Activated CD8-positive, alpha-beta T cell treated with anti-CD3 and anti-CD28 coated beads, Interleukin-2, amount 10 ng/mL, durations not matched to agents 7 days and 5 days (primary cell): Measurements from ENCODE around the gene LRAT. TPM values are rescaled to one million over a fixed set of nuclear protein-coding genes. Genes with fewer than 3 reads are reported as not detected.
A peak's percentile ranks its signal among the peaks of the same experiment; 100 is the strongest.

Source experiments
- ATAC-seq: fragments of 150-1000 bp; cut with Tn5 transposase; one replicate; pipeline ENCODE4 v1.10.0; 2021; ENCODE audit warnings: moderate library complexity
- CTCF ChIA-PET: fragments of 350-600 bp; sonication (Branson Sonifier 250); formaldehyde crosslinking; loops from one replicate; lab custom pipeline; 2021; ENCODE audit warnings: antibody characterized with exemption; lab: Charles Lee
- POLR2A ChIA-PET: fragments of 350-600 bp; sonication (Branson Sonifier 250); formaldehyde crosslinking; loops from one replicate; lab custom pipeline; 2021; ENCODE audit warnings: antibody characterized with exemption; lab: Charles Lee
- DNase-seq: peaks from one replicate; pipeline ENCODE4 v3.0.0-alpha.2; 2020
- H3K27ac Mint-ChIP-seq: one replicate; pipeline ENCODE4 v1.8.0; 2021; ENCODE audit warnings: mild to moderate bottlenecking, mixed read lengths
- H3K27me3 Mint-ChIP-seq: one replicate; pipeline ENCODE4 v1.8.0; 2021; ENCODE audit warnings: low read depth, mixed read lengths
- H3K36me3 Mint-ChIP-seq: one replicate; pipeline ENCODE4 v1.8.0; 2021; ENCODE audit warnings: low read depth, mixed read lengths
- H3K4me1 Mint-ChIP-seq: one replicate; pipeline ENCODE4 v1.8.0; 2021; ENCODE audit warnings: low read depth, mixed read lengths
- H3K4me3 Mint-ChIP-seq: one replicate; pipeline ENCODE4 v1.8.0; 2021; ENCODE audit warnings: mild to moderate bottlenecking, mixed read lengths
- H3K9me3 Mint-ChIP-seq: one replicate; pipeline ENCODE4 v1.8.0; 2022; ENCODE audit warnings: mixed read lengths; ENCODE audit not compliant: insufficient read depth
- total RNA-seq, 2 experiments: library from RNA; stranded (reverse); gene quantifications; one replicate each; pipeline ENCODE4 v1.2.3, GENCODE V29; 2021

LRAT gene
- total RNA-seq, 2 experiments from 2014 or later, result not detected

DNA sequence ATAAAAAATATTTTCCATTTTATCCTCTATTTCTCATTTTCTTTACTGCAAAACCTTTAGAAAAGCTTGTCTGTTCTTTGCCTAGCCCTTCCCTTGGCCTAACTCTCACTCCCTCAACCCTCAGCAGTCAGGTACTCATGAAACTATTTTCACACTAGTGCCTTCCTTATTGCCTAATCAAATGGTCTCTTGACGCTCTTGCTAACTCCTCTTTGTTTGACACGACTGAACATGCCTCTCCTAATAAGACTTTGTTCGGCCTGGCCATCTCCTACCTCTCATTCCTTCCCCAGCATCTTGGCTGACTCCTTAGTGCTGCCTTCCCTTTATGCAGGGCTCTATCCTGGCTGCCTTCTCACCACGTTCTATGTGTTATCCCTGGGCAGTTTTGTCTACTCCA lies 11.1 kb upstream of the LRAT start:
- no peak for ATAC-seq

DNA sequence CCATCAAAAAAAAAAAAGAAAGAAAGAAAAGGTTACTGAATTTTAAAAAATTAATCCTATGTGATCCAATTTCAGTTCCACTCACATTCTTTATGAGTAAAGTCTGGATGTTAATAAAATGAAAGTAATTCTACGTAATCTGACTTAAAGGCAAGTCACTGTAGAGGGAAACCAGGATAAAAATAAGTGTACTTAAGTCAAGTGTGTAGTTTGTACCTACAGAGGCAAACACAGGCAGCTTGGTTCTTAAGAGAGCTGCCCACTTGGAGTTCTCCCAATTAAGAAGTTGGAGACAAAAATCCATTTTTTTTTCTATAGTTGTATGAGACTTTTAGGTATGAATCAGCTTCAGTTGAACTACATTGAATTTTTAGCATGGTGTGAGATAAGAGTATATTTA lies 7.0 kb upstream of the LRAT start:
- POLR2A ChIA-PET, result no interaction called here
- no peaks in the 10 kb centered on the region for H3K36me3 Mint-ChIP-seq
- H3K4me1 Mint-ChIP-seq, result peaks cover 3% of the 10 kb centered on the region
- peaks cover 34% of the 10 kb centered on the region for H3K27me3 Mint-ChIP-seq
- H3K27ac Mint-ChIP-seq, result no peak overlapping the region
- DNase-seq, result no peak
- no peaks in the 10 kb centered on the region for H3K9me3 Mint-ChIP-seq
- CTCF ChIA-PET, result no interaction called here
- H3K4me3 Mint-ChIP-seq, result no peak overlapping the region
- ATAC-seq, result no peak

More for the DNA sequence above, 11.1 kb upstream of the LRAT start:
- Mint-ChIP-seq H3K4me1 (no peaks in the 10 kb centered on the region), H3K27me3 (peaks cover 21% of the 10 kb centered on the region), H3K4me3 (no peak overlapping the region), H3K27ac (no peak overlapping the region), H3K36me3 (no peaks in the 10 kb centered on the region), H3K9me3 (no peaks in the 10 kb centered on the region)
- no peak for DNase-seq
- ChIA-PET CTCF (no interaction called here), POLR2A (no interaction called here)

DNA sequence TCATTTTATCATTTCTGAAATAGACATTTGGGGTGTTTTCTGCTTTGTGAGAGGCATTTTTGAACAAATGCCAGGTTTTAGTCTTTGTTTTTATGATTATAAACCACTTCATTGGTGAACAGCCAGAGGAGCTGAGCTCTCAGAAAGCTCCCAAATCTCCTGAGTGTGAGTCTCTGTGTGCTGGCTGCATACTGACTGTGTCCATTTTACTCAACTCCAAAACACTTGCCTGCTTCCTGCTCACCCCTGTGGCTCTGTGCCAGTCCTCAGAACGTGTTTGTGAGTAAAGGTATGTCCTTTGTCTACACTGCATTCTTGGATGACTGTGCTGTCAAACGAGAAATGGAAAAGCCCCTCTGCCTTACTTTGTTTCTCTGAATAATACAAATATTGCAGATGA lies 5.4 kb upstream of the LRAT start:
- peaks cover 9% of the 10 kb centered on the region for H3K4me1 Mint-ChIP-seq
- ChIA-PET CTCF (no interaction called here), POLR2A (no interaction called here)
- no peak overlapping the region for H3K27ac Mint-ChIP-seq
- ATAC-seq (no peak), DNase-seq (no peak)
- H3K4me3 Mint-ChIP-seq, result no peak overlapping the region
- H3K36me3 Mint-ChIP-seq, result no peaks in the 10 kb centered on the region
- H3K9me3 Mint-ChIP-seq, result no peaks in the 10 kb centered on the region
- H3K27me3 Mint-ChIP-seq, result peaks cover 37% of the 10 kb centered on the region

DNA sequence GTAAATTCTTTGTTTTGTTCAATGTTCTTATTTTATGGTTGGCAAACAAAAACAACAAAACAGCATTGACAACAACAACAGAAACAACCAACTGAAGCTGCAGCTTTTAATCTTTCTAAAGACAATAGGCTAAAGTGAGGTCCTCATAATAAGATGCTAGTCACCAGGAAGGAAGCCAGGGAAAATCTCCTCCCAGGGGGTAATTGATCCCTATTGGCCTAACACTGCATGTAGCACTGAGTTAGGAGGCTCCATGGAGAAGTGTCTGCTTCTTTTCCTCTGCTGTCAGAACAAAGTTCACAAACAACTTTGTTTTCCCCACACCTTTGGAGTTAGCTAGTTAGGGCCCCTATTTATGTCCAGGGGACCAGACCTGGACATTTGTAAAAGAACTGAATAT lies 4.7 kb upstream of the LRAT start:
- DNase-seq (no peak), ATAC-seq (no peak)
- Mint-ChIP-seq H3K9me3 (no peaks in the 10 kb centered on the region), H3K27ac (no peak overlapping the region), H3K27me3 (peaks cover 43% of the 10 kb centered on the region), H3K36me3 (no peaks in the 10 kb centered on the region), H3K4me1 (peaks cover 12% of the 10 kb centered on the region), H3K4me3 (no peak overlapping the region)
- POLR2A ChIA-PET, result no interaction called here
- CTCF ChIA-PET, result no interaction called here

DNA sequence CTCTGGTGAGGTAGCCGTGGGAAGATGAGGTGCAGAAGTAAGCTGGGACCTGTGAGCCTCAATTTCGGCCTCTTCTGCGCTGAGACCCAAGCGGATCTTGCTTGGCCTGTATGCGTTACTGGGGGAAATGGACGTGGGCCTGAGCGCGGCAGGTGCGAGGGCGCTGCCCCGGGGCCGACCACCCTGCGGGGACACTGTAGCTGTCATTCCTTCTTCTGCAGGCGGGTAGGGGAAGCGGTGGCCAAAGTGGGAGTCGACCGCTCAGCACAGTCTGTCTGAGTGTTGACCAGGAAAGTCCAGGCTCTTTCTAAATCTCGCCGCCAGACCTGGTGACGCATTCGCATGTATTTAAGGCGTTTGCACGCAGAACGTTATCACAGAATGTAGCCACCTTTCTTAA lies 3.3 kb upstream of the LRAT start:
- POLR2A ChIA-PET, result interaction anchor here (0.6 kb wide), 1 partner anchor 16 kb away, joined by 3 read pairs; no protein-coding TSS in a partner anchor
- ATAC-seq, result no peak
- CTCF ChIA-PET, result no interaction called here
- Mint-ChIP-seq H3K4me1 (peaks cover 15% of the 10 kb centered on the region), H3K9me3 (no peaks in the 10 kb centered on the region), H3K27ac (no peak overlapping the region), H3K4me3 (no peak overlapping the region), H3K36me3 (no peaks in the 10 kb centered on the region), H3K27me3 (peaks cover 53% of the 10 kb centered on the region)
- DNase-seq, result no peak

DNA sequence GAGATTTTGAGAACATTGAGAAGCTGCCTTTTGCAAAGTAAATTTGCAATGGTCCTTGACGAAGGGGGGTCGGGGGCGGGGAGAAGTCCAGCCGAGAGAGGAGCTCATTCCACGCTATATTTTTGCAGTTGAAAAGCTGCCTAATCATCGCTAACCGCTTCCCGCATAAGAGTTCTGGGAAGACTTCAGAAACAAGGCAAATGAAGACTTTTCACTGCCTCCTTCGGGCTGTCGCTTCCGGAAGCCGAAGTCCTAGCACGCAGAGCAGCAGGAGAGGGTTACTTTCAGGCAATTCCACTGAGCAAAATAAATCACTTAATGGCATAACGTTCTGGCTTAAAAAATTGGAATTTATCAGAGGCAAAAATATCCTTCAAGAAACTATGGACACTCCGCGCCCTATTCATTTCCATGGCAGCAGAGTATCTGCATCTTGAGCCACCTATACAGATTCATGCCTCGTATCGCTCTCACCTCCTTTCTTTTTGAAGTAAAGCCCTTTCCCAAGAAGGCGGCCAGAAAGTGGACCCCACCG lies 2.6 kb upstream of the LRAT start:
- ChIA-PET POLR2A (interaction anchor here (0.6 kb wide), 1 partner anchor 17 kb away, joined by 3 read pairs; no protein-coding TSS in a partner anchor), CTCF (no interaction called here)
- ATAC-seq (no peak), DNase-seq (no peak)
- Mint-ChIP-seq H3K4me1 (peaks cover 15% of the 10 kb centered on the region), H3K36me3 (no peaks in the 10 kb centered on the region), H3K27ac (no peak overlapping the region), H3K4me3 (no peak overlapping the region), H3K27me3 (peaks cover 54% of the 10 kb centered on the region), H3K9me3 (no peaks in the 10 kb centered on the region)

DNA sequence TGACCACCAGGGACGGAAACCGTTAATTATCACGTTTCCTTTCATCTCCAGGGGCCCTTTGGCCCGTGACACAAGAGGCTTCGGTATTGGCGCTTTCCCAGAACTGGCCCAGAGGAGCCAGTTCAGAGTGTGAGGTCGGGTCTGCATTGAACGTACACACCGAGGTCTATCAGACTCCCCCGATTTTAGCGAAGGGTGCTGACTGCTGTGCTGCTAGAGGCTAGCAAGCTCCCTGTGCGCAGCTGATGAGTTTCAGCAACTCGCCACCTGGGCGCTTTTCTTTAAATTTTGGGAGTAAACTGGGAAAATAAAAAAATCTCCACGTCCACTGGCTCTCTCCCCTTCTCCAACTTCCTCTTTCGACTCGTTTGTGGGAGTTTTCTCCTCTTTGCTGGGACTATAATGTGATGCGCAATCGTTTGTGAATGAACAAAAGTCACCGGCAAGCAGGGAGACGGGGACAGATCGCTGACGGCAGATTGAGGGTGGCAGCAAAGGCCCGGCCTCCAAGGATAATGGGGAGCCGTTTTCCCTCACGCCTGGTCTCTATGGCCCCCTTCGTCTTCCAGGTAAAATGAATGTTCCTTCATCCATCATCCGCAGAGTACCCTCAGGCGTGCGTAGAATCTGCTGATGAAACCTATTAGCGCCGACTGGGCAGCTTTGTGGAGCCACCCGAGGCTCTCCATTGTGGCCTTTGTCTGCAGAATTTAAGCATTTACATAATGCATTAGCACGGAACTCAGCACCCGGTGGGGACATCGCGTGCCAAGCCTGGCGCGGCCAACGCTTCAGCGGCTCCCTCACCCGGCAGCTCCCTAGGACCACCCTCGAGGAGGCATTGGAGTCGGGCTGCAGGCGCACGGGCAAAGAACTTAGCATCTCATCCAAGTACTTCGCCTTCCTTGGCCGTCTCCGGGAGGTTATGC lies 1.6 kb upstream of the LRAT start:
- H3K4me3 Mint-ChIP-seq, result no peak overlapping the region
- ATAC-seq, result no peak

DNA sequence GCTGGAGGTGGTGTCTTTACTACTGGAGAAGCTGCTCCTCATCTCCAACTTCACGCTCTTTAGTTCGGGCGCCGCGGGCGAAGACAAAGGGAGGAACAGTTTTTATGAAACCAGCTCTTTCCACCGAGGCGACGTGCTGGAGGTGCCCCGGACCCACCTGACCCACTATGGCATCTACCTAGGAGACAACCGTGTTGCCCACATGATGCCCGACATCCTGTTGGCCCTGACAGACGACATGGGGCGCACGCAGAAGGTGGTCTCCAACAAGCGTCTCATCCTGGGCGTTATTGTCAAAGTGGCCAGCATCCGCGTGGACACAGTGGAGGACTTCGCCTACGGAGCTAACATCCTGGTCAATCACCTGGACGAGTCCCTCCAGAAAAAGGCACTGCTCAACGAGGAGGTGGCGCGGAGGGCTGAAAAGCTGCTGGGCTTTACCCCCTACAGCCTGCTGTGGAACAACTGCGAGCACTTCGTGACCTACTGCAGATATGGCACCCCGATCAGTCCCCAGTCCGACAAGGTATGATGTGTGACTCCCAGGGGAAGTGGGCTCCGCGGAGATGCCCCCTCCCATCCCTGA lies 634 bp downstream of the LRAT start:
- Mint-ChIP-seq H3K36me3 (no peaks in the 10 kb centered on the region), H3K9me3 (no peaks in the 10 kb centered on the region), H3K4me3 (peak overlapping the region; percentile 71), H3K27me3 (peaks cover 61% of the 10 kb centered on the region), H3K27ac (no peak overlapping the region), H3K4me1 (peaks cover 15% of the 10 kb centered on the region)
- DNase-seq (no peak), ATAC-seq (no peak)
- POLR2A ChIA-PET, result no interaction called here
- CTCF ChIA-PET, result no interaction called here

More for the DNA sequence above, 1.6 kb upstream of the LRAT start:
- H3K27me3 Mint-ChIP-seq, result peaks cover 56% of the 10 kb centered on the region
- DNase-seq, result no peak
- CTCF ChIA-PET, result no interaction called here
- H3K36me3 Mint-ChIP-seq, result no peaks in the 10 kb centered on the region
- peaks cover 15% of the 10 kb centered on the region for H3K4me1 Mint-ChIP-seq
- POLR2A ChIA-PET, result interaction anchor here (0.5 kb wide), 1 partner anchor 31 kb away, joined by 3 read pairs; no protein-coding TSS in a partner anchor
- H3K27ac Mint-ChIP-seq, result no peak overlapping the region
- H3K9me3 Mint-ChIP-seq, result no peaks in the 10 kb centered on the region

DNA sequence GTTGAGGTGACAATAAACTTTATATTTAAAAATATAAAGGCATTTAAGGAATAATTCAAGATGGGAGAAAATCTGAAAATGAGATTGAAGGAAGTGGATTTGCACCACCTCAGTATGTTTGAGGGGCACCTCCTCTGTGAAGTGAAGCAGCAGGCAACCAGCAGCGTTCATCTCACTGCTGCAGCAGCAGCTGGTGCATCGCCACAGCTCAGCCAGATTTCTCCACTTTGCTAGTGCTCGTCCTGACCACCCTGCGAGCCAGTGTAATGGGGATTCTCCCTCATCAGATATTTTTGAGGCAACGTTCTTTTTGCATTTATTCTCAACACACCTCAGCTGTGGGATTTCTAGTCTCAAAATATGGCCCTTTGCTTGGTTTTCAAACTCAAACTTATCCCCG lies 13.9 kb downstream of the LRAT start:
- H3K4me1 Mint-ChIP-seq, result no peaks in the 10 kb centered on the region
- CTCF ChIA-PET, result no interaction called here
- H3K9me3 Mint-ChIP-seq, result no peaks in the 10 kb centered on the region
- H3K27ac Mint-ChIP-seq, result no peak overlapping the region
- ATAC-seq (no peak), DNase-seq (no peak)
- POLR2A ChIA-PET, result no interaction called here
- H3K36me3 Mint-ChIP-seq, result no peaks in the 10 kb centered on the region
- H3K27me3 Mint-ChIP-seq, result no peaks in the 10 kb centered on the region
- H3K4me3 Mint-ChIP-seq, result no peak overlapping the region

DNA sequence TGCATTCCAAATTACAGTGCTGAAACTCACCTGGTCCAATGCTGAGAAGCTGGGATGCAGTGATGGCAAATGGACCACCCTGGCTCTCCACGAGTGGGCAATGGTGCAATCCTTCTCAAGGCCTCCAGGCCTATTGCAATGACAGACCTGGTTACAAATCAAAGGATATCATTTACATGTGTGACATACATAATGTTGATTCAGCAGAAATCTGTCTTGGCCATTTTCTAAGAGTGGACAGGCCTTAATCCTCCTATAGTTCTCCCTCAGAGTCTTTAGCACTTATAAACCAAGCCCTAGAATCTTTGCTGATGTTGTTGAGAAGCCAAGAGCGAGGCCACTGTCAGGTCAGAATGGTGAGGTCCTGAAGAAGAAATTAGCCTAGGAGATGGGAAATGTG lies 17.1 kb downstream of the LRAT start:
- no peak for ATAC-seq
- no peaks in the 10 kb centered on the region for H3K4me1 Mint-ChIP-seq
- ChIA-PET POLR2A (no interaction called here), CTCF (no interaction called here)
- DNase-seq, result no peak
- no peak overlapping the region for H3K27ac Mint-ChIP-seq
- H3K4me3 Mint-ChIP-seq, result no peak overlapping the region
- H3K9me3 Mint-ChIP-seq, result no peaks in the 10 kb centered on the region
- H3K36me3 Mint-ChIP-seq, result no peaks in the 10 kb centered on the region
- H3K27me3 Mint-ChIP-seq, result no peaks in the 10 kb centered on the region

DNA sequence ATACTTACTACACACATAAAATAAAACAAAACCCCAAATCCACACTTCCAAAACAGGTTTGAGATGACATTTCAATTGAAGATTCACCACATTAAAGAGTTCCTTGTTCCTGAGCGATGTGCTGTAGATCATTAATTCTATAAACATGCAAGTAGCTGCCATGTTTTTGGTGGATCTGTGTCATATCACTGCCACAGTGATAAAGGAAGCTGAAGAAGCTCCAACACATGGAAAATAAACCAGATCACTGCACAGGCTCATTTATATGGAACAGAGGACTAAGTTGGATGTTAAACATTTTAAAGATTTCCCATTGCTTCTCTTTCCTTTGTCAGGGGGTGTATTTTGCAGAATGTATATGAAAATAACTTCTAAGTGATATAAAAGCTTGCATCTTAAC lies 34.5 kb downstream of the LRAT start:
- H3K36me3 Mint-ChIP-seq, result no peaks in the 10 kb centered on the region
- no peak for DNase-seq
- H3K27me3 Mint-ChIP-seq, result no peaks in the 10 kb centered on the region
- POLR2A ChIA-PET, result no interaction called here
- CTCF ChIA-PET, result no interaction called here
- no peaks in the 10 kb centered on the region for H3K9me3 Mint-ChIP-seq
- H3K4me3 Mint-ChIP-seq, result no peak overlapping the region
- no peaks in the 10 kb centered on the region for H3K4me1 Mint-ChIP-seq
- ATAC-seq, result no peak
- no peak overlapping the region for H3K27ac Mint-ChIP-seq

DNA sequence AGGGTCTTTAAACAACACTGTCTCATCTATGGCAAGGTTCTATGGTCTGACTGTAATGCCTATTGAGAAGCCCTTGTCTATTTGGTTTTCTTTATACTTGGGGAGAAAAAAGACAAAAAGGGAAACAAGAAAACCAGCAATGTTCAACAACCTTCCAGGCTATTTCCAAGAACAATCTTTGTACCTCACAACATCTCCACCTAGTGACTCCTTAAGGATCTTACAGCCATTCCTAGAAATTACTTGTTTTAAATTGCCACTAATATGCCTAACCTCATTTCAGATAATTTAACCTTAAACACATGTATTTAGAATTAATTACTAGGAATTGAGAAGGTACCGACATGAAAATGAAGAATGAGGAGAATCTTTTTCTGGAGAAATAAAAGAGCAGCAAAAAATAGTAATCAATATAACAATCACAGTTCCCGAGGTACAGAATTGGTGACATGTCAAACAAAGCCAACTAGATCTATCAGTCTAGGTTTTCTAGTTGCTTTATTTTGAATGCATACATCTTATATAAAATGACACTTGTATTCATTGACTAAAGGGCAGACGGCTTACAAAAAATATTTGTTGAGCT lies 35.7 kb downstream of the LRAT start:
- no peaks in the 10 kb centered on the region for H3K36me3 Mint-ChIP-seq
- H3K27me3 Mint-ChIP-seq, result no peaks in the 10 kb centered on the region
- H3K4me1 Mint-ChIP-seq, result no peaks in the 10 kb centered on the region
- ChIA-PET POLR2A (no interaction called here), CTCF (no interaction called here)
- H3K4me3 Mint-ChIP-seq, result no peak overlapping the region
- DNase-seq (no peak), ATAC-seq (no peak)
- H3K27ac Mint-ChIP-seq, result no peak overlapping the region
- no peaks in the 10 kb centered on the region for H3K9me3 Mint-ChIP-seq
